Stimulated activated CD8-positive, alpha-beta memory T cell treated with anti-CD3 and anti-CD28 coated beads, Interleukin-2, amount 100 ng/mL, for 48 hours (primary cell): ENCODE results near the gene CFAP46.
"Not testable (repeated sequence)": the region's sequence is repeated elsewhere in the genome, so short reads cannot be mapped to it uniquely, and the experiment has no call there.

Experiments
- DNase-seq, 2 donors: peaks; one replicate each; pipeline ENCODE4 v3.0.0-alpha.2; 2020; ENCODE audit warnings: low read depth in 2 of 2

Gene CFAP46

GRCh38 chr10:132899751-132900065 is 42.7 kb downstream of the CFAP46 start:
- DNase-seq, result no peak

GRCh38 chr10:132899054-132899750 is 43.2 kb downstream of the CFAP46 start:
- no peak for DNase-seq

- DNase-seq, result no peak
Observed at GRCh38 chr10:132898391-132899053, 43.8 kb downstream of the CFAP46 start.

- DNase-seq, result no peak
Observed at GRCh38 chr10:132897516-132898381, 44.6 kb downstream of the CFAP46 start.

GRCh38 chr10:132893786-132894185 is 48.6 kb downstream of the CFAP46 start:
- DNase-seq, result not testable (repeated sequence)

GRCh38 chr10:132893090-132893489 is 49.3 kb downstream of the CFAP46 start:
- no peak for DNase-seq

GRCh38 chr10:132892004-132892403 is 50.4 kb downstream of the CFAP46 start:
- DNase-seq, result no peak

GRCh38 chr10:132891368-132891767 is 51.0 kb downstream of the CFAP46 start:
- no peak for DNase-seq

- no peak for DNase-seq
Observed at GRCh38 chr10:132890301-132890700, 52.1 kb downstream of the CFAP46 start.

GRCh38 chr10:132889556-132889955 is 52.8 kb downstream of the CFAP46 start:
- DNase-seq, result no peak

- no peak for DNase-seq
Observed at GRCh38 chr10:132888898-132889490, 53.4 kb downstream of the CFAP46 start.

- not testable (repeated sequence) for DNase-seq
Observed at GRCh38 chr10:132888446-132888845, 53.9 kb downstream of the CFAP46 start.

- no peak for DNase-seq
Observed at GRCh38 chr10:132886211-132887099, 55.9 kb downstream of the CFAP46 start.

- DNase-seq, result no peak
Observed at GRCh38 chr10:132885451-132886210, 56.7 kb downstream of the CFAP46 start.

- no peak for DNase-seq
Observed at GRCh38 chr10:132884691-132885271, 57.6 kb downstream of the CFAP46 start.

- no peak for DNase-seq
Observed at GRCh38 chr10:132884041-132884440, 58.3 kb downstream of the CFAP46 start.

- DNase-seq, result no peak
Observed at GRCh38 chr10:132883391-132883881, 58.9 kb downstream of the CFAP46 start.

GRCh38 chr10:132882069-132882951 is 60.1 kb downstream of the CFAP46 start:
- no peak for DNase-seq
